SKM-1 treated with dmso at 0.1 percent for 144 hours (cell line): ENCODE data around the gene OXCT1.

Source experiments
- DNase-seq: peaks from one replicate; lab custom pipeline; 2025; ENCODE audit not compliant: unreplicated experiment; lab: John Stamatoyannopoulos, UW

The OXCT1 gene

GRCh38 chr5:41869724-41870626 is at the start of gene OXCT1:
OXCT1 (minus strand) TSS chr5:41870425; CDS start chr5:41870358, 67 bp downstream.
- DNase-seq: peak; percentile 92

GRCh38 chr5:41918105-41918504 is 47.9 kb upstream of the OXCT1 start:
- DNase-seq: no peak

- DNase-seq: no peak
Measured at GRCh38 chr5:41908374-41909079, 38.3 kb upstream of the OXCT1 start.

- DNase-seq: no peak
Measured at GRCh38 chr5:41906151-41906550, 35.9 kb upstream of the OXCT1 start.

- peak; percentile 99 for DNase-seq
Measured at GRCh38 chr5:41903892-41904799, 33.9 kb upstream of the OXCT1 start, which contains the start of gene RIMOC1. RIMOC1 (plus strand) TSS chr5:41904344; CDS start chr5:41904368, 24 bp downstream.

GRCh38 chr5:41903382-41903891 is 33.2 kb upstream of the OXCT1 start:
- DNase-seq: no peak

GRCh38 chr5:41896230-41896629 is 26.0 kb upstream of the OXCT1 start:
- DNase-seq: no peak

GRCh38 chr5:41893074-41893851 is 23.0 kb upstream of the OXCT1 start:
- no peak for DNase-seq

- no peak for DNase-seq
Measured at GRCh38 chr5:41892031-41892430, 21.8 kb upstream of the OXCT1 start.

- DNase-seq: no peak
Measured at GRCh38 chr5:41891066-41891707, 21.0 kb upstream of the OXCT1 start.

GRCh38 chr5:41885286-41885685 is 15.1 kb upstream of the OXCT1 start:
- no peak for DNase-seq

GRCh38 chr5:41883936-41884335 is 13.7 kb upstream of the OXCT1 start:
- DNase-seq: no peak

GRCh38 chr5:41883243-41883642 is 13.0 kb upstream of the OXCT1 start:
- no peak for DNase-seq

GRCh38 chr5:41882765-41883164 is 12.5 kb upstream of the OXCT1 start:
- DNase-seq: no peak

GRCh38 chr5:41878643-41879478 is 8.6 kb upstream of the OXCT1 start:
- DNase-seq: no peak

GRCh38 chr5:41878173-41878572 is 7.9 kb upstream of the OXCT1 start:
- DNase-seq: no peak

- DNase-seq: no peak
Measured at GRCh38 chr5:41877408-41877807, 7.2 kb upstream of the OXCT1 start.

- DNase-seq: no peak
Measured at GRCh38 chr5:41876678-41877077, 6.5 kb upstream of the OXCT1 start.

GRCh38 chr5:41875121-41875520 is 4.9 kb upstream of the OXCT1 start:
- no peak for DNase-seq
